ENCODE results near the gene NDUFV2. TPM values are rescaled to one million over a fixed set of nuclear protein-coding genes. Genes with fewer than 3 reads are reported as not detected.

The NDUFV2 gene
- total and polyA plus RNA-seq, 2 of the 13 experiments (the other 11 are each of a cell fraction or from before 2014, with no cell fraction given), result 216 to 299 TPM

DNA sequence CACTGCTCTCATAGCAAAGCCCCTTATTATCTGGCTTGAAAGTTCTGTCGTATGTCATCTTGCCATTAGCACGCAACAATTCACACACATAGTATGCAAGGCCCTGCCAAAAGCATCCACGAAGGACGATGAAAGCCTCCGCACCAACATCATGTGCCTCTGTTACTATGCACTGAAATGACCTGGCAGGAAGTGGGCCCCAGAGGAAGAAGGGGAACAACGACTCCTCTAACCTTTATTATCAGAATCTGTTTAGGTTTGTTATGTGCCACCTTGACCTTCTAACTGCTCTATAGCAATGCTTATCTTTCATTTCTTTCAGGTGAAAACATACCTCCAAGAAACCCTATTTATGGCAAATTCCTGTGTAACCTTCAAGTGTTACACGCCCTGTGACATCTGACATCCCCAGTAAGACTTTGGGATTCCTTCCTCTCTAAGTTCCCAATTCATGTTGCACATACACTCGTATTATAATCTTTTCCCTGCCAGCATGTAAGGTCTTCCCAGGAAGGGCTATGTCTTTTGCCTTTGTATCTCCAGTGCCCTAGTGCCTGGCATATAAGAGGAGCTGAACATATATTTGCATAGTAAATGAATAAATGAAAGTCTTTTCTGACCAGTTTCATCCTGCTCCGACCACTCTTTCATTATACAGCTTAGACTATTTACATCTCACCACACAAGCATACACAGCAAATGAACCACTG lies 7.0 kb upstream of the NDUFV2 start (continued):
- TF ChIP-seq PAXIP1 (CRISPR knock-in tag; conservative IDR thresholded peaks at IDR 0.05), result peak; percentile 13; the same call in 1 of the 2 replicates
- TF ChIP-seq NFKB2 (CRISPR knock-in tag; IDR thresholded peaks at IDR 0.05; ENCODE audit: borderline replicate concordance), result no peak
- no peak for TF ChIP-seq MXD4 (CRISPR knock-in tag; IDR thresholded peaks at IDR 0.05)
- no peak; the same call in 1 of the 2 replicates for TF ChIP-seq SKIL (CRISPR knock-in tag; IDR thresholded peaks at IDR 0.05; ENCODE audit: borderline replicate concordance)
- TF ChIP-seq ZBTB26 (CRISPR knock-in tag; IDR thresholded peaks at IDR 0.05; ENCODE audit: borderline replicate concordance), result no peak
- TF ChIP-seq ZNF546 (CRISPR knock-in tag; conservative IDR thresholded peaks at IDR 0.05), result no peak
- no peak for TF ChIP-seq ZNF296 (CRISPR knock-in tag; conservative IDR thresholded peaks at IDR 0.05)
- no peak for TF ChIP-seq MAZ (IDR thresholded peaks at IDR 0.05; ENCODE audit: borderline replicate concordance, low read depth, low read length)
- no peak for TF ChIP-seq MAZ (CRISPR knock-in tag; IDR thresholded peaks at IDR 0.05; ENCODE audit: low read depth)
- TF ChIP-seq, protein P1, sequence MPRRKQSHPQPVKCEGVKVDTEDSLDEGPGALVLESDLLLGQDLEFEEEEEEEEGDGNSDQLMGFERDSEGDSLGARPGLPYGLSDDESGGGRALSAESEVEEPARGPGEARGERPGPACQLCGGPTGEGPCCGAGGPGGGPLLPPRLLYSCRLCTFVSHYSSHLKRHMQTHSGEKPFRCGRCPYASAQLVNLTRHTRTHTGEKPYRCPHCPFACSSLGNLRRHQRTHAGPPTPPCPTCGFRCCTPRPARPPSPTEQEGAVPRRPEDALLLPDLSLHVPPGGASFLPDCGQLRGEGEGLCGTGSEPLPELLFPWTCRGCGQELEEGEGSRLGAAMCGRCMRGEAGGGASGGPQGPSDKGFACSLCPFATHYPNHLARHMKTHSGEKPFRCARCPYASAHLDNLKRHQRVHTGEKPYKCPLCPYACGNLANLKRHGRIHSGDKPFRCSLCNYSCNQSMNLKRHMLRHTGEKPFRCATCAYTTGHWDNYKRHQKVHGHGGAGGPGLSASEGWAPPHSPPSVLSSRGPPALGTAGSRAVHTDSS (CRISPR knock-in tag; conservative IDR thresholded peaks at IDR 0.05), result no peak
- TF ChIP-seq RAD21 (CRISPR knock-in tag; IDR thresholded peaks at IDR 0.05), result 0 out of 2 replicates have a peak, but pooled peaks have one; percentile 19
- TF ChIP-seq ZNF331 (CRISPR knock-in tag; IDR thresholded peaks at IDR 0.05), result no peak
- TF ChIP-seq ZNF790 (CRISPR knock-in tag; IDR thresholded peaks at IDR 0.05; ENCODE audit: borderline replicate concordance), result no peak
- no peak for TF ChIP-seq SSRP1 (CRISPR knock-in tag; IDR thresholded peaks at IDR 0.05)
